GM12872 (cell line): ENCODE data around the gene IGF2BP2.

Source experiments
- CTCF ChIP-seq: IDR thresholded peaks from 3 replicates; pipeline ENCODE4 v1.5.1; 2011; ENCODE audit warnings: low read depth, mild to moderate bottlenecking, low read length, moderate library complexity; ENCODE audit not compliant: insufficient read depth

IGF2BP2 gene

GRCh38 chr3:185796431-185797107 lies 28.3 kb downstream of the IGF2BP2 start:
- TF ChIP-seq CTCF = no peak

DNA sequence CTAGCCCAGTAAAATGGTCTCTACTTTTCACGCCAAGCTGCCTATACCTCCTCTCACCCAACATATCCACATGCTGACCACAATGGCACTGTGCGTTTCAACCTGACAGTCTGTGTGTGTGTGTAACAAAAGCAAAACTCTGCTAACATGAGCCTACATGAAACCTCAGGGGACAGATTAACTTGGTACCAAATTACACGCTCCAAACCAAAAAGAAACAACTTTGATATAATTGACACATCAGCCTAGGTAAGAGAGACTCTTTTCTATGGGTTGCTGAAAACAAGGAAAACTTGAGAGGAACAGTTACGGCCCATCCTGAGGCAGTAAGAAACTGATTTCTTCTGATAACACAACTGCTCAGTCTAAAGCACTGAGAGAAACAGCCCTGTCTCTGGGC lies 31.5 kb downstream of the IGF2BP2 start:
- TF ChIP-seq CTCF = no peak

DNA sequence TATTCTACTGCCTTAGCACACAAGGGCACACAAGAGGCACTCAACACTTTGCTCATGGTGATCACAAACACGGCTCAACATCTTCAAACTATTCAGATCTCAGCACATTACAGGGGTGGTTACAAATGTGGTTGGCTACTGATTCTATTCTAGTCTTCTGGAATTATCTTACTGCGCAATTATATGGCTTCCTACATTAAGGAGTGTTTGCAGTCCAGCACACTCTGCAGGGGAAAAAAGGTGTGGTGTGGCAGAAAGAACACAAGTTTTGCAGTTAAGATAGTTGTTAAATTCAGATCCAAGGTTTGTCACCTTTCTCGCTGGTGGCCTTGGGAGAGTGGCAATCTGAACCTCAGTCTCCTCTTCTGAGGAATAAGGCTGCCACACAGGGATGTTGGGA lies 31.9 kb downstream of the IGF2BP2 start:
- TF ChIP-seq CTCF = no peak

GRCh38 chr3:185789891-185790830 lies 34.7 kb downstream of the IGF2BP2 start:
- no peak for TF ChIP-seq CTCF

- no peak for TF ChIP-seq CTCF
These were observed 35.7 kb downstream of the IGF2BP2 start for GRCh38 chr3:185789134-185789533.

- TF ChIP-seq CTCF = no peak
These were observed 36.5 kb downstream of the IGF2BP2 start for GRCh38 chr3:185788292-185788691.
